Endothelial cell of umbilical vein (primary cell): ENCODE measurements around the gene THBS1. TPM values are rescaled to one million over a fixed set of nuclear protein-coding genes. Genes with fewer than 3 reads are reported as not detected.

Experiments
- BruUV-seq: library from RNA; stranded (reverse); fragments of 400-500 nt; replicated peaks from 2 replicates; lab custom pipeline; 2021; lab: Mats Ljungman, UMichigan
- CTCF ChIA-PET: fragments of 300-600, 350-600 bp; sonication (Branson Sonifier 250); formaldehyde crosslinking; loops from one replicate; lab custom pipeline; 2021; ENCODE audit warnings: antibody characterized with exemption, inconsistent platforms; lab: Charles Lee
- POLR2A ChIA-PET: fragments of 300-600, 350-600 bp; sonication (Branson Sonifier 250); formaldehyde crosslinking; loops from one replicate; lab custom pipeline; 2021; ENCODE audit warnings: antibody characterized with exemption, inconsistent platforms; lab: Charles Lee
- DNase-seq: peaks from one replicate; pipeline ENCODE4 v3.0.0-alpha.2; 2011; ENCODE audit warnings: low read depth, low spot score
- FAIRE-seq: peaks from 2 replicates; lab custom pipeline; 2011; peaks lifted over from hg19 to GRCh38; lab: Jason Lieb, UNC
- H2AFZ ChIP-seq: 2 replicates; pipeline ENCODE4 v1.6.0; 2012; ENCODE audit warnings: low read depth, low read length, control low read depth, inconsistent platforms
- H3K27ac ChIP-seq: 2 replicates; pipeline ENCODE4 v1.5.1; 2011; ENCODE audit warnings: low read depth, mild to moderate bottlenecking, control low read depth, low read length, moderate library complexity; ENCODE audit not compliant: insufficient read depth
- H3K27me3 ChIP-seq, 2 experiments: 2 replicates each; pipeline versions ENCODE4 v1.6.0 to v1.6.1; 2011; ENCODE audit warnings: low read length in 2 of 2, mixed read lengths in 1 of 2; ENCODE audit not compliant: control insufficient read depth in 2 of 2, insufficient read depth in 2 of 2
- H3K36me3 ChIP-seq, 2 experiments: 2 replicates in 1 of 2; 3 replicates in 1 of 2; pipeline ENCODE4 v1.5.1; 2011; ENCODE audit warnings: low read length in 2 of 2, mild to moderate bottlenecking in 1 of 2, moderate library complexity in 1 of 2; ENCODE audit not compliant: control insufficient read depth in 2 of 2, insufficient read depth in 2 of 2; ENCODE audit errors: extremely low read depth in 1 of 2
- H3K4me1 ChIP-seq: 3 replicates; pipeline ENCODE4 v1.5.1; 2011; ENCODE audit warnings: mild to moderate bottlenecking, low read length; ENCODE audit not compliant: control insufficient read depth, insufficient read depth; ENCODE audit errors: extremely low read depth
- H3K4me2 ChIP-seq: 2 replicates; pipeline ENCODE4 v1.6.1; 2011; ENCODE audit warnings: low read length, control low read depth, mixed read lengths; ENCODE audit not compliant: insufficient read depth
- H3K4me3 ChIP-seq, 3 experiments: fragments of 200-600 bp in 1 of 3; sonication (generic), shearing (Covaris generic) in 1 of 3; replicated peaks in 1 of 3; 2 replicates each; pipeline ENCODE4 v1.5.1; 2011 to 2016; ENCODE audit warnings: control low read depth in 3 of 3, low read length in 3 of 3, mild to moderate bottlenecking in 2 of 3, inconsistent platforms in 1 of 3, low read depth in 1 of 3, moderate library complexity in 1 of 3; ENCODE audit not compliant: insufficient read depth in 1 of 3
- H3K79me2 ChIP-seq: 2 replicates; pipeline ENCODE4 v1.6.0; 2012; ENCODE audit warnings: low read length, inconsistent platforms; ENCODE audit not compliant: control insufficient read depth, insufficient read depth
- H3K9ac ChIP-seq: replicated peaks from 2 replicates; pipeline ENCODE3; 2011; ENCODE audit warnings: low read length, control low read depth; ENCODE audit not compliant: insufficient read depth; ENCODE audit errors: extremely low read depth
- H3K9me1 ChIP-seq: replicated peaks from 3 replicates; pipeline ENCODE4 v1.6.0; 2011; ENCODE audit warnings: mild to moderate bottlenecking, low read length; ENCODE audit not compliant: control insufficient read depth, insufficient read depth; ENCODE audit errors: extremely low read depth
- H3K9me3 ChIP-seq: replicated peaks from 2 replicates; pipeline ENCODE4 v1.5.1; 2012; ENCODE audit warnings: low read length, inconsistent platforms; ENCODE audit not compliant: control insufficient read depth, insufficient read depth
- H4K20me1 ChIP-seq: replicated peaks from 2 replicates; pipeline ENCODE3; 2011; ENCODE audit warnings: mild to moderate bottlenecking, low read length; ENCODE audit not compliant: control insufficient read depth, insufficient read depth; ENCODE audit errors: extremely low read depth
- CTCF ChIP-seq, 2 donors: IDR thresholded peaks; 1 replicate in 1 of 2; 2 replicates in 1 of 2; pipeline ENCODE4 v1.5.1; 2011; ENCODE audit warnings: low read length in 2 of 2, mild to moderate bottlenecking in 2 of 2, moderate library complexity in 2 of 2, control low read depth in 1 of 2, inconsistent platforms in 1 of 2, low read depth in 1 of 2; ENCODE audit not compliant: insufficient read depth in 1 of 2; ENCODE audit errors: extremely low read depth in 1 of 2
- EZH2 ChIP-seq: IDR thresholded peaks from 2 replicates; pipeline ENCODE4 v1.6.1; 2012; ENCODE audit warnings: borderline replicate concordance, low read depth, mild to moderate bottlenecking, moderate library complexity, low read length, inconsistent platforms; ENCODE audit not compliant: severe bottlenecking
- FOS ChIP-seq: IDR thresholded peaks from 2 replicates; pipeline ENCODE4 v1.6.1; 2011; ENCODE audit warnings: mild to moderate bottlenecking, low read length, moderate library complexity, borderline replicate concordance; ENCODE audit not compliant: insufficient read depth
- GATA2 ChIP-seq: IDR thresholded peaks from 2 replicates; pipeline ENCODE4 v1.7.0; 2011; ENCODE audit warnings: low read depth, mild to moderate bottlenecking, moderate library complexity, mixed read lengths, low read length; ENCODE audit not compliant: insufficient read length, insufficient read depth
- JUN ChIP-seq: IDR thresholded peaks from 2 replicates; pipeline ENCODE4 v1.6.1; 2011; ENCODE audit warnings: borderline replicate concordance, low read depth; ENCODE audit not compliant: insufficient read length, insufficient read depth
- MAX ChIP-seq: IDR thresholded peaks from 2 replicates; pipeline ENCODE4 v1.6.1; 2011; ENCODE audit not compliant: insufficient read depth, insufficient read length
- MYC ChIP-seq: IDR thresholded peaks from one replicate; pipeline ENCODE4 v1.6.1; 2011; ENCODE audit warnings: mild to moderate bottlenecking, low read depth, low read length
- POLR2A ChIP-seq: IDR thresholded peaks from 2 replicates; pipeline ENCODE4 v1.6.1; 2012; ENCODE audit warnings: low read depth, mild to moderate bottlenecking, control low read depth, low read length
- POLR2AphosphoS5 ChIP-seq: IDR thresholded peaks from 2 replicates; pipeline ENCODE4 v1.6.1; 2012; ENCODE audit warnings: low read depth, mild to moderate bottlenecking, control low read depth, low read length, moderate library complexity; ENCODE audit not compliant: insufficient read depth
- dilution Hi-C: fragments of 300-500 bp; cut with MboI; formaldehyde crosslinking; loops from one replicate; pipeline ENCODE4 v1.15.0; 2019; ENCODE audit warnings: low sequenced_read_pairs; ENCODE audit not compliant: extremely low pct_ligation_motif_present
- intact Hi-C: fragments of 100-400 bp; cut with micrococcal nuclease; formaldehyde crosslinking; loops from one replicate; pipeline ENCODE4 v1.10.0; 2022
- polyA plus RNA-seq, 4 experiments: library from polyadenylated mRNA; depleted of rRNA in 3 of 4; stranded (reverse) in 3 of 4; unstranded in 1 of 4; fragments of >200 nt; gene quantifications; 2 replicates each; pipeline versions ENCODE4 v1.2.1 to v1.2.3, GENCODE V29; 2011 to 2012; ENCODE audit warnings: missing spikeins in 1 of 4
- total RNA-seq: library from RNA; stranded (reverse); gene quantifications from 2 replicates; pipeline ENCODE4 v1.2.3, GENCODE V29; 2021

The THBS1 gene
- total and polyA plus RNA-seq, 2 donors (not counting 3 experiments of a cell fraction or from before 2014, with no cell fraction given): 6,293 to 8,883 TPM

- POLR2A ChIA-PET: interaction anchor here (1.2 to 9.9 kb wide), 2 partner anchors 459 to 595 kb away, joined by 3 to 118 read pairs; no protein-coding TSS in a partner anchor
- DNase-seq: peak; percentile 66
- TSS peak; percentile 0 for BruUV-seq
- no peaks in the 10 kb centered on the region for H3K9me3 ChIP-seq
- intact Hi-C loops: no loop called here
- H3K36me3 ChIP-seq: peaks cover 69 to 94% of the 10 kb centered on the region in 2 experiments
- peak overlapping the region; percentile 6 for H3K4me2 ChIP-seq
- H3K27ac ChIP-seq: no peak overlapping the region
- H3K4me3 ChIP-seq: peak overlapping the region in 2 of 3 experiments; percentile 97 to 98
- CTCF ChIA-PET: interaction anchor here (1.8 kb wide), 1 partner anchor 168 kb away, joined by 6 read pairs; no protein-coding TSS in a partner anchor
- no peaks in the 10 kb centered on the region for H3K27me3 ChIP-seq
- TF ChIP-seq MAX (no peak), MYC (no peak), POLR2AphosphoS5 (peak; percentile 85), CTCF (IDR thresholded peaks at IDR 0.05; ENCODE audit: extremely low read depth in 1 of 2, insufficient read depth in 1 of 2, low read depth in 1 of 2, low read length in 2 of 2) (no peak), GATA2 (no peak), EZH2 (no peak), POLR2A (peak; percentile 80), JUN (no peak), FOS (no peak)
- H3K9ac ChIP-seq: peak overlapping the region; percentile 99
- peaks cover 43% of the 10 kb centered on the region for H3K79me2 ChIP-seq
- no peak for FAIRE-seq
- peaks cover 19% of the 10 kb centered on the region for H3K4me1 ChIP-seq
- H3K9me1 ChIP-seq: no peaks in the 10 kb centered on the region
- dilution Hi-C loops: no loop called here
- peaks cover 2% of the 10 kb centered on the region for H4K20me1 ChIP-seq
- H2AFZ ChIP-seq: no peak overlapping the region
Measured at GRCh38 chr15:39588531-39589192, 7.8 kb downstream of the THBS1 start.
